HFFc6 (cell line): ENCODE data around the gene C18orf63. TPM values are rescaled to one million over a fixed set of nuclear protein-coding genes. Genes with fewer than 3 reads are reported as not detected.

ENCODE experiments used
- DNase-seq: peaks from one replicate; pipeline ENCODE4 v3.0.0-alpha.2; 2018
- H3K27ac Mint-ChIP-seq: 2 replicates; pipeline ENCODE4 v1.8.0; 2020; ENCODE audit warnings: mild to moderate bottlenecking, mixed read lengths
- H3K27me3 Mint-ChIP-seq: 2 replicates; pipeline ENCODE4 v1.8.0; 2021; ENCODE audit warnings: mild to moderate bottlenecking, moderate library complexity, mixed read lengths; ENCODE audit not compliant: insufficient read depth
- H3K36me3 Mint-ChIP-seq: 2 replicates; pipeline ENCODE4 v1.8.0; 2021; ENCODE audit warnings: low read depth, mixed read lengths
- H3K4me1 Mint-ChIP-seq: 2 replicates; pipeline ENCODE4 v1.8.0; 2020; ENCODE audit warnings: low read depth, mixed read lengths
- H3K4me3 Mint-ChIP-seq: 2 replicates; pipeline ENCODE4 v1.8.0; 2020; ENCODE audit warnings: mild to moderate bottlenecking, moderate library complexity, mixed read lengths
- H3K9me3 Mint-ChIP-seq: 2 replicates; pipeline ENCODE4 v1.8.0; 2020; ENCODE audit warnings: mild to moderate bottlenecking, mixed read lengths
- CTCF ChIP-seq: fragments of 200-600 bp; sonication (generic); IDR thresholded peaks from 2 replicates; pipeline ENCODE4 v1.5.0; 2021; ENCODE audit warnings: antibody characterized with exemption, mild to moderate bottlenecking
- total RNA-seq, 6 experiments: library from RNA; stranded (reverse); fragmentation: NEBNext Ultra II Directional; extraction: Animal tissue kit (Norgen Biotek cat#: 25700); gene quantifications; 2 replicates in 1 of 6; 3 replicates in 5 of 6; pipeline ENCODE4 v1.2.3, GENCODE V29; 2021

Gene C18orf63
- total RNA-seq, 6 experiments from 2014 or later = not detected

DNA sequence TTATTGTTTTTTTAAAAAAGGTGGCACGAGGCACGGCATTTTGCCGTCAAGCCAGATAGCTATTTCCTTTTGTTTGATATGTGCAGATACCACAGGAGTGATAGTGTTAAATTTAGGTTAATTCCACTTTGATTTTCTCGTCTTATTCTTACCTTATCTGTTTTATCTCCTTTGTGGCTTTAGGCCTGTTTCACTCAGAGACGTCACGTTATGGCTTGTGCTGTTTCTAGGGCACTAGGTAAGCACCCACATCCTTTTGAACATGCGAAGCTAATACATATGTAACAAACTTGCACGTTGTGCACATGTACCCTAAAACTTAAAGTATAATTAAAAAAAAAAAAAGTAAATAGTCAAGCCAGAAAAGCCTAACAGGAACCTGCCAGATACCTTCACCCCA lies 57.8 kb downstream of the C18orf63 start:
- Mint-ChIP-seq H3K4me1 (no peaks in the 10 kb centered on the region), H3K36me3 (no peaks in the 10 kb centered on the region), H3K4me3 (no peak overlapping the region), H3K9me3 (no peaks in the 10 kb centered on the region), H3K27ac (no peak overlapping the region), H3K27me3 (peaks cover 21% of the 10 kb centered on the region)
- DNase-seq = no peak
- no peak for TF ChIP-seq CTCF

- DNase-seq = peak; percentile 29
- no peaks in the 10 kb centered on the region for H3K36me3 Mint-ChIP-seq
- no peaks in the 10 kb centered on the region for H3K9me3 Mint-ChIP-seq
- no peak overlapping the region for H3K27ac Mint-ChIP-seq
- peaks cover 32% of the 10 kb centered on the region for H3K27me3 Mint-ChIP-seq
- no peaks in the 10 kb centered on the region for H3K4me1 Mint-ChIP-seq
- no peak overlapping the region for H3K4me3 Mint-ChIP-seq
- TF ChIP-seq CTCF = no peak
These were observed 60.4 kb downstream of the C18orf63 start for GRCh38 chr18:74375999-74376398.

DNA sequence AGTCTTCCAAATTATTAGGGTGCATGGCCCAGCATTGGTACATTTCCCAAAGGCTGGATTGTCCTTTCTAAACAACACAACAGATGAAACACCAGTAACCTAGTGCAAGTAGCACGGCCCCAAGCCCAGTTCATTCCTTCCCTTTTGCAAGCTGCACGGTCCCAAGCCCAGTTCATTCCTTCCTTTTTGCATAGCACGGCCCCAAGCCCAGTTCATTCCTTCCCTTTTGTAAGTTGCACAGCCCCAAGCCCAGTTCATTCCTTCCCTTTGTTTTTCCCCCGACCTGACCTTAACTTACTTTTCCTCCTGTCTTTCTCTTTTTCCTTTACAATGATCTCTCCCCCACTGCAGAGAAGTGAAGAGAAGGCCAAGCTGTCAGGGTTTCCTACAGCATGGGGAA lies 60.9 kb downstream of the C18orf63 start:
- no peak for DNase-seq
- TF ChIP-seq CTCF = no peak
- Mint-ChIP-seq H3K27me3 (peaks cover 33% of the 10 kb centered on the region), H3K4me3 (no peak overlapping the region), H3K4me1 (no peaks in the 10 kb centered on the region), H3K36me3 (no peaks in the 10 kb centered on the region), H3K9me3 (no peaks in the 10 kb centered on the region), H3K27ac (no peak overlapping the region)

GRCh38 chr18:74377776-74378175 lies 62.1 kb downstream of the C18orf63 start:
- Mint-ChIP-seq H3K9me3 (no peaks in the 10 kb centered on the region), H3K4me3 (no peak overlapping the region), H3K27ac (no peak overlapping the region), H3K36me3 (no peaks in the 10 kb centered on the region), H3K27me3 (peaks cover 45% of the 10 kb centered on the region), H3K4me1 (no peaks in the 10 kb centered on the region)
- no peak for TF ChIP-seq CTCF
- DNase-seq = no peak

DNA sequence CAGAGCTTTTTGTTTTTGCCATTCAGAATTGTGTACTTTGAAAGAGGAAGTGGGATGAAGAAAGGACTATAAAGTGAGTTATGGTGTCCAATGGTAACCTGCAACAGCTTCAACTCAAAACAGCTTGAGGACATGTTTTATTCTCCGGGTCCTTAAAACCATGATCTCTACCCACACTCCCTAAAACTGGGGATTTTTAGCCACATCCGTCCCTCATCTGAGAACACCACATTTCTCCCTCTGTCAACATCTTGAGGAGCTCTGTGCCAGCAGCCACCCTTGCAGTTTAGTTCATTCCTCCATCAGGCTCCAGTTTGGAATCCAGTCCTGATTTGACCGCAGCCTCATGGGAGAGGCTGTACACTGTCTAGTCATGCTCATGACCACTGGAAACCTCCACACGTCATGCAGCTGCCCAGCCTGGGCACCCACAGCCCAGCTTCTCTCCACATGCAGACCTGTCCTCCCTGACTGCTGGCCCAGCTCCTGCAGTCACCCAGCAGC lies 62.6 kb downstream of the C18orf63 start:
- H3K4me3 Mint-ChIP-seq = no peak overlapping the region
- H3K9me3 Mint-ChIP-seq = no peaks in the 10 kb centered on the region
- no peaks in the 10 kb centered on the region for H3K4me1 Mint-ChIP-seq
- no peak overlapping the region for H3K27ac Mint-ChIP-seq
- H3K36me3 Mint-ChIP-seq = no peaks in the 10 kb centered on the region
- no peak for TF ChIP-seq CTCF
- no peak for DNase-seq
- H3K27me3 Mint-ChIP-seq = peaks cover 47% of the 10 kb centered on the region

DNA sequence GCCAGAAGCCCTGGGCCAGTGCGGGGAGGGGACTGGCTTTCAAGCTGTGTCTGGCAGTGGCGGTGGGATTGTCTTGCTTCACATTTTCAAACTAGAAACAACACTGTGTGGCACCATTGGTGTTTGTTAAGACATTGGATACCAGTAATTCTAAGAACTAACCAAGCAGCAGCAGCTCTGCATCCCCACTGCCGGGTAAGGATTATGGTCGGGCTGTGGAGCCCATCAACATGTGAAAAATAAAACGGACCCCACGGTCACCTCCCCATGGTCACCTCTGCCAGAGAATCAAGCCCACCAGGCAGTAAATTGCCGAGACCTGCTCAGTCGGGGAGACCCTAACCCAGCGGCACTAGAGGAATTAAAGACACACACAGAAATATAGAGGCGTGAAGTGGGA lies 65.3 kb downstream of the C18orf63 start:
- no peak for TF ChIP-seq CTCF
- no peaks in the 10 kb centered on the region for H3K36me3 Mint-ChIP-seq

More for the DNA sequence above, 65.3 kb downstream of the C18orf63 start:
- no peak for DNase-seq
- Mint-ChIP-seq H3K9me3 (no peaks in the 10 kb centered on the region), H3K27ac (no peak overlapping the region), H3K4me1 (no peaks in the 10 kb centered on the region), H3K4me3 (no peak overlapping the region), H3K27me3 (peaks cover 57% of the 10 kb centered on the region)
